OCI-LY1 (cell line): ENCODE results near the gene NTNG1.

Source experiments
- EZH2 ChIP-seq: fragments of 200-600 bp; sonication (generic), shearing (Covaris generic); IDR thresholded peaks from 2 replicates; pipeline ENCODE4 v1.8.0; 2017; ENCODE audit warnings: borderline replicate concordance, mixed run types, mild to moderate bottlenecking, antibody characterized with exemption, low read length, moderate library complexity, mixed read lengths
- TF ChIP-seq, protein P1 (sequence below): fragments of 200-600 bp; sonication (generic), shearing (Covaris generic); IDR thresholded peaks from 2 replicates; pipeline ENCODE4 v1.5.1; 2017; ENCODE audit warnings: mild to moderate bottlenecking, antibody characterized with exemption, low read length, moderate library complexity, mixed read lengths

- TF ChIP-seq, protein P1, sequence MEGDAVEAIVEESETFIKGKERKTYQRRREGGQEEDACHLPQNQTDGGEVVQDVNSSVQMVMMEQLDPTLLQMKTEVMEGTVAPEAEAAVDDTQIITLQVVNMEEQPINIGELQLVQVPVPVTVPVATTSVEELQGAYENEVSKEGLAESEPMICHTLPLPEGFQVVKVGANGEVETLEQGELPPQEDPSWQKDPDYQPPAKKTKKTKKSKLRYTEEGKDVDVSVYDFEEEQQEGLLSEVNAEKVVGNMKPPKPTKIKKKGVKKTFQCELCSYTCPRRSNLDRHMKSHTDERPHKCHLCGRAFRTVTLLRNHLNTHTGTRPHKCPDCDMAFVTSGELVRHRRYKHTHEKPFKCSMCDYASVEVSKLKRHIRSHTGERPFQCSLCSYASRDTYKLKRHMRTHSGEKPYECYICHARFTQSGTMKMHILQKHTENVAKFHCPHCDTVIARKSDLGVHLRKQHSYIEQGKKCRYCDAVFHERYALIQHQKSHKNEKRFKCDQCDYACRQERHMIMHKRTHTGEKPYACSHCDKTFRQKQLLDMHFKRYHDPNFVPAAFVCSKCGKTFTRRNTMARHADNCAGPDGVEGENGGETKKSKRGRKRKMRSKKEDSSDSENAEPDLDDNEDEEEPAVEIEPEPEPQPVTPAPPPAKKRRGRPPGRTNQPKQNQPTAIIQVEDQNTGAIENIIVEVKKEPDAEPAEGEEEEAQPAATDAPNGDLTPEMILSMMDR = no peak
- TF ChIP-seq EZH2 = no peak
Measured at GRCh38 chr1:107342316-107342715, 201.5 kb downstream of the NTNG1 start.
